22Rv1 (cell line): ENCODE results near the gene PCCA.

Source experiments
- CTCF ChIP-seq: fragments of 450-650 bp; IDR thresholded peaks from 2 replicates; pipeline ENCODE4 v1.5.1; 2017; ENCODE audit warnings: mild to moderate bottlenecking
- ZFX ChIP-seq: fragments of 450-650 bp; IDR thresholded peaks from 2 replicates; pipeline ENCODE4 v1.6.1; 2017; ENCODE audit warnings: antibody characterized with exemption, borderline replicate concordance

GRCh38 chr13:100108913-100109507 lies 20.1 kb downstream of the PCCA start:
- no peak for TF ChIP-seq CTCF
- no peak for TF ChIP-seq ZFX
